Cardiac fibroblast (primary cell): ENCODE data around the gene NCAM1.

Experiments used
- DNase-seq, 2 donors: peaks; one replicate each; pipeline versions ENCODE4 v3.0.0 to v3.0.0-alpha.2; 2010; ENCODE audit warnings: low read depth in 2 of 2
- H3K4me3 ChIP-seq, 2 donors: replicated peaks in 1 of 2; 1 replicate in 1 of 2; 2 replicates in 1 of 2; pipeline ENCODE4 v1.5.1; 2011; ENCODE audit warnings: low read depth in 2 of 2, low read length in 2 of 2, mild to moderate bottlenecking in 2 of 2, moderate library complexity in 1 of 2
- TF ChIP-seq, protein P1 (sequence below): IDR thresholded peaks from one replicate; pipeline ENCODE4 v1.5.1; 2011; ENCODE audit warnings: low read depth, mild to moderate bottlenecking, low read length, inconsistent platforms

Gene NCAM1

DNA sequence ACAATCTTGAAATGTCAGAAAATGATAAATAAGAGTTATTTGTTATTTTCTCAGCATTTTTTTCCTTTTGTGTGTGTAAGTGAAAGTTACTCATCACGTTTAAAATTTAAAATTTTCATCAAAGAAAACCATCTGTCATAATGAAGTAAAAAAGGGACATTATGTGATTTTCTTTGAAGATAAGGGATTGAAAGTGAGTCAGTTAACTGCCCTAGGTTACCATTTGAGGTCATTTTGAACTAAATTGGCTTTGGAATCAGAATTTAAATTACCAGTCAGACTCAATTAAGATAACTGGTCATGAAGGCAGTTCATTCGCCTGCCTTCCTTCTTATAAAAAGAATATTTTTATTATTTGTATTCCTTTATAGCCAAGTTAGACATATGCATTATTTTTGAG lies 14.3 kb downstream of the NCAM1 start:
- no peak for DNase-seq
- no peak overlapping the region for H3K4me3 ChIP-seq
- TF ChIP-seq, protein P1, sequence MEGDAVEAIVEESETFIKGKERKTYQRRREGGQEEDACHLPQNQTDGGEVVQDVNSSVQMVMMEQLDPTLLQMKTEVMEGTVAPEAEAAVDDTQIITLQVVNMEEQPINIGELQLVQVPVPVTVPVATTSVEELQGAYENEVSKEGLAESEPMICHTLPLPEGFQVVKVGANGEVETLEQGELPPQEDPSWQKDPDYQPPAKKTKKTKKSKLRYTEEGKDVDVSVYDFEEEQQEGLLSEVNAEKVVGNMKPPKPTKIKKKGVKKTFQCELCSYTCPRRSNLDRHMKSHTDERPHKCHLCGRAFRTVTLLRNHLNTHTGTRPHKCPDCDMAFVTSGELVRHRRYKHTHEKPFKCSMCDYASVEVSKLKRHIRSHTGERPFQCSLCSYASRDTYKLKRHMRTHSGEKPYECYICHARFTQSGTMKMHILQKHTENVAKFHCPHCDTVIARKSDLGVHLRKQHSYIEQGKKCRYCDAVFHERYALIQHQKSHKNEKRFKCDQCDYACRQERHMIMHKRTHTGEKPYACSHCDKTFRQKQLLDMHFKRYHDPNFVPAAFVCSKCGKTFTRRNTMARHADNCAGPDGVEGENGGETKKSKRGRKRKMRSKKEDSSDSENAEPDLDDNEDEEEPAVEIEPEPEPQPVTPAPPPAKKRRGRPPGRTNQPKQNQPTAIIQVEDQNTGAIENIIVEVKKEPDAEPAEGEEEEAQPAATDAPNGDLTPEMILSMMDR: no peak

DNA sequence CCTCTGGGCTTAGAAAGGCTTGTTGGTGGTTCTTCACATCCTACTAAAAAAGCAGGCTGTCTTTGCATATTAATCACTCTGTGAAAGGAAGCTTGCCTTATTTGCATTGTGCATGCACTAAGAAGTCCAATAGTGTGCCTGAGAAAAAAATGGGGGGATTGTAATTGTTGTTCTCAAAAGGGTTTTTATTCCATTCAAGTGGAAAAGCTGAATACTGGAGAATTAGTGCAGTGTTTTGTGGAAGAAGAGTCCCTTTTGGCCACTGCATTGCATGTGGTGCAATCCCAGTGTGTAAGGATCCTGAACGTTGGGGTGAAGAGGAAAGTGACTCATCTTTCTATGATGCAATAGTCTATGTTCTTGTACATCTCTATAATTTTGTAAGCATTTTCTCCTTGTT lies 16.5 kb downstream of the NCAM1 start:
- TF ChIP-seq, protein P1: no peak
- no peak overlapping the region for H3K4me3 ChIP-seq
- DNase-seq: peak; percentile 56 to 73

DNA sequence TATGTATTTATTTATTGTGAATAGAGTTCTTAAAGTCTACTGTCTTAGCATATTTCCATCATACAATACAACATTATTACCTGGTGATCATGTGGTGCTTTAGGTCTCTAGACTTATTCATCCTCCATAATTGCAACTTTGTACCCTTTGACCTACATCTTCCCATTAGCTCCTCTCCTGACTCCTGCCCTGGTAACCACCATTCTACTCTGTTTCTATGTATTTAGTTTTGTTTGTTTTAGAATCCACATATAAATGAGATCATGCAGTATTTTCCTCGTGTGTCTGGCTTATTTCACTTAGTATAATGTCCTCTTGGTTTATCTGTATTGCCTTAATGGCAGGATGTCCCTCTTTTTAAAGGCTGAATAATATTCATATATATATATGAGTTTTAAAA lies 22.7 kb downstream of the NCAM1 start:
- DNase-seq: no peak
- H3K4me3 ChIP-seq: no peak overlapping the region
- TF ChIP-seq, protein P1: no peak

DNA sequence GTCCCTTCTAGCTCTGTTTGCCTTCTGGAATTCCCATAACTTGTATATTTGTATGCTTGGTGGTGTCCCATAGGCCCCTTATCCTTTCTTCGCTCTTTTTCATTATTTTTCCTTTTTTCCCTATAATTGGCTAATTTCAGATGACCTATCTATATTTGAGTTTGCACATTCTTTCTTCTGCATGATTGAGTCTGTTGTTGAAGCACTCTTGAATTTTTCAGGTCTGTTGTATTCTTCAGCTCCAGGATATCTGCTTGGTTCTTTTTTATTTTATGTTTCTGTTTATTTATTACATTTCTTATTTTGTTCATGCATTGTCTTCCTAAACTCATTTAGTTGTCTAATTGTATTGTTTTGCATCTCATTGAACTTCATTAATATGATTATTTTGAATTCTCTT lies 28.0 kb downstream of the NCAM1 start:
- no peak overlapping the region for H3K4me3 ChIP-seq
- no peak for DNase-seq
- TF ChIP-seq, protein P1: no peak

DNA sequence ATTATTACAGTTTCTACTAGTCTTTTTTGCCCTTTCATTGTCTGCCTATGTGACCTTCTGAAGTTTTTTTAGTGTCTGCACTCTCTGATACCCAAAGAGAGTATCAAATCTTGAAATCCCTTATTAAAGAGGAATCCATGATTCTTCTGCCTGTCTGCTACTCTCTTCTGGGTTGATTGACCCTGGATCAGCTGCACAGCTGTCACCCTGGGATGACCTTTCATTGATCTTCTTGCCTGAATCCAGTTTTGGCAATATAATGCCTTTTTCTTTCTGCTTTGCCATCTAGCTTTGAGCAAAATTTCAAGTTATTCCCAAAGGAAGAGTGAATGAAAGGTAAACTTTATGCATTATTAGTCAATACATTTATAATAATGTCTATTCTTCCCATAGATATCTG lies 32.6 kb downstream of the NCAM1 start:
- no peak overlapping the region for H3K4me3 ChIP-seq
- TF ChIP-seq, protein P1: no peak

DNA sequence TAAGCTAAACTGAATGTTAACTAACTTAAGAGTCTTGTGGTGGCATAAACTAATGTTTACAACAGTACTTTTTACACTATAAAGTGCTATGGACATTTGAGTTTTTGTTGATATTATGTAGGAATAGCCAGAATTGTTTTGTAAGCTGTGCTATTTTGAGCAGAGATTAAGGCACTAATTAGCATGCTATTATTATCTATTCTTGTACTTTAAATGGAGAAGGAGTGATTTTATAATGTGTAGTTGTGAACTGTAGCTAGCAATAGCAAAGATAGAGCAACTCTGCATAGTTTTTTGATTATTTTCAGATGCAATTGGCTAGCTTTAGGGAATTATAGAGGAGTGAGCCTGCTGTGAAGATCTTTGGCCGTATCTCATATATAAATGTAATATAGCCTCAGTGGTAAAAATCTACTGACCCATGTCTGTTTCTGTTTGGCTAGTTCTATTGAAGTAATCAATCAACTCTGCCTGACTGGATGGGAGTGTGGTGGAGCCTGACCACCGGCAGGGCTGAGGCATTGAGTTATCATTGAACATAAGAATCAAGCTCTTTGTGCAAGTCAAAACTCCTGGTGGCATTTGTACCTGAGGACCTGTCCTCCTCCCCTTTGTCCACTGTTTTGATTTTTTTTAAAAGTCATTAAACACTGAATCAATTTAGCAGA lies 34.3 kb downstream of the NCAM1 start:
- DNase-seq: no peak
- no peak overlapping the region for H3K4me3 ChIP-seq
- TF ChIP-seq, protein P1: no peak

More for the DNA sequence above, 32.6 kb downstream of the NCAM1 start:
- no peak for DNase-seq

DNA sequence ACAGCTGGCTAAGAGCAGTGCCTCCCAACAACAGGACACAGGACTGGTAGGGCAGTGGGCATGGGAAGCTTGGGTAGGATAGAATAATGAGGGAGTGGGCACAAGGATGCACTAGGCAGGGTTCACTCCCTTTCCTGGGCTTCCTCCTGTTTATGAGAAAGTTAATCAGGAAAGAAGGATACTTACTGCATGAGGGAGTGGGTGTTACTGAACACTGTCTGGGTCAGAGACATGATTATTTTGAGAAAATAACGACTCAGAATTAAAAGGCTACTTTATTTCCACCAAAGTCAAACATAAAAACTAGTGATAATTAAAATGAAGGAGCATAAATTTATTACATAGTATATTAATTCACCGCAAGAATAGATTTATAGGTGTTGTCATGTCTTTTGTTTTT lies 35.8 kb downstream of the NCAM1 start:
- DNase-seq: no peak
- TF ChIP-seq, protein P1: no peak
- no peak overlapping the region for H3K4me3 ChIP-seq
